GM19452 (cell line): ENCODE results near the gene SRSF4.

Source experiments
- ATAC-seq: cut with Tn5 transposase; IDR thresholded peaks from one replicate; pipeline ENCODE4 v1.9.1; 2021; ENCODE audit not compliant: unreplicated experiment

SRSF4 gene

GRCh38 chr1:29201595-29202051, 19.9 kb upstream of the SRSF4 start:
- no peak for ATAC-seq

DNA sequence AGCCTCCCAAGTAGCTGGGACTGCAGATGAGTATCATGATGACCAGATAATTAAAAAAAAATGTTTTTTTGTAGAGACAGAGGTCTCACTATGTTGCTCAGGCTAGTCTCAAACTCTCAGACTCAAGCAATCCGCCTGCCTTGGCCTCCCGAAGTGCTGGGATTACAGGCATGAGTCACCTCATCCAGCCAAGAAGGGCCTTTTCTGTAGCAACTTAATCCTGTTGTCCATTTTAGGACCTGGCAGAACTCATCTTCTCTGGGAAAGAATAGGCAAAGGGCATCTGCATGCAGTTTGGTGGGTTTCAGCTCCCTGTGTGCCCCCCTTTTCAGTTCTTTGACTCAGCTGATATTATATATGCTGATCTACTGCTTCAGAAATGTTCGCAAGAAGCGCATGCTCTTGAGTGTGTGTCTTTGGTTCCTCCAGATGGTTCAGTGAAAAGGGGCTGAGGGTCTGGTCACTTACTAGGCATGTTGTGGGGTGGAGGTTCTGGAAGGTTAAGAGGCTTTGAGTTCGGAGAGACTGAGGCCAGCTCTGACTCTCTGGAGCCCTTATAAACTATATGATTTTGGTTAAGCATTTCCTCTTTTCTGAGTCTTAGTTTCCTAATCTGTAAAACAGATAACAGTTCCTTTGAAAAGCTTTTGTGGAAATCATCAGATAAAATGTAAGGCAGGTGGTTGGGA, 19.4 kb upstream of the SRSF4 start:
- no peak for ATAC-seq

DNA sequence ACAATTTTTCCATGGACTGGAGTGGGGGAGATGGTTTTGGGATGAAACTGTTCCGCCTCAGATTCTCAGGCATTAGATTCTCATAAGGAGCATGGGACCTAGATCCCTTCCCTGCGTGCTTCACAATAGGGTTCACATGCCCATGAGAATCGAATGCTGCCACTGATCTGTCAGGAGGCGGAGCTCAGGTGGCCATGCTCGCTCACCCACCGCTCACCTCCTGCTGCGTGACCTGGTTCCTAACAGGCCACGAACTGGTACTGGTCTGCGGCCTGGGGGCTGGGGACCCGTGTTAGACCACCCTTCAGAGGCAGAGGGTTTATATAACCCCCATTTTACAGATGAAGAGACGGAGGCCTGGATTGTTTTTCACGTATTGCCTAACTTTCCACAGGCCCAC, 16.3 kb upstream of the SRSF4 start:
- ATAC-seq: no peak

DNA sequence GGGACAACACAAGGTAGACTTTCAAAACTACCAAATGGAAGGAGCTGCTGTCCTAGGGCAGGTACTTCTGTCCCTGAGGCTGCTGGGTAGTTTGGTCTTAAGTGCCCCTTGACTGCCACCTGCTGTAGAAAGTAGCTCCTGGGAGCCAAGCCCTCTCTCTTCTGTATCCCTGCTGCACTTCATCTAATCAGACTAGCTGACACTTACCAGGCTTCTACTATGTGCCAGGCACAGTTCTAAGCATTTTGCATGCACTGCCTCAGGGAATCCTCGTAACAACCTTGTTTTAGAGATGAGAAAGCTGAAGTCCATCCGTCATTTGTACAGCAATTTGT, 15.9 kb upstream of the SRSF4 start:
- ATAC-seq: no peak

GRCh38 chr1:29196863-29197589, 15.3 kb upstream of the SRSF4 start:
- no peak for ATAC-seq

GRCh38 chr1:29195881-29196291, 14.2 kb upstream of the SRSF4 start:
- ATAC-seq: no peak

- no peak for ATAC-seq
Measured at GRCh38 chr1:29193879-29194455, 12.3 kb upstream of the SRSF4 start.

- ATAC-seq: no peak
Measured at GRCh38 chr1:29190718-29191117, 9.0 kb upstream of the SRSF4 start.

DNA sequence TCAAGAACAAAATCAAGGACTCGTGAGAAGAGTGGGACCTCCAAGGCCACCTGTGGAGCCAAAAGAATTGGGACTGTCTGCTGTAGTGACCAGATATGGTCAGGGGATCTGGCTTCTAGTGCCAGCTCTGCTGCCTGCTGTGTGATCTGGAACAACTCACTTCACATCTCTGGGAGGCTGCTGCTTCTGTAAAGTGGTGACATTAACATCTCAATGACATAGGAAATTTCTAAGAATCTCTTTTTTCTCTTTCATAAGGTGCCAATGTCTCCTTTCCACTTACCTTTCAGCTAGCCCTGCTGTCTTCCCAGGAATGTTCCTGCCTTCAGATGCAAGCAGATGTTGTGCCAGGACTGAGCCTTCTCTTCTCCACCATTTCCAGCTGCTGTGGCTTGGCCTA, 5.0 kb upstream of the SRSF4 start:
- no peak for ATAC-seq

DNA sequence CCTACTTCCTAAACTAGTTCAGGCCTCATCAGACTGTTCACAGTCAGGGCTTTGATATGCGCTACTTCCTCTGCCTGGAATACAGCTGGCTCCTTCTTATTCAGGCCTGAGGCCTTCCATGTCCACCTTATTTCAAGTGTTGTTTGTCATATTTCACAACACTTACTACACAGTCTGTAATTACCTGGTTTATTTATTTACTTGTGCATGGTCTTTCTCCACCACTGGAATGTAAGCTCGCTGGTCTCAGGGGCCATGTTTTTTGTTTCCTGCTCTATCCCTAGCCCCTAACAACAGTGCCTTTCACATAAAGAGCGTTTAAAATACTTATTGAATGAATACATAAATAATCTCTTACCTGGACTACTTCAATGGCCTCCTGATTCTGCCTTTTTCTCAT, 4.6 kb upstream of the SRSF4 start:
- ATAC-seq: no peak

DNA sequence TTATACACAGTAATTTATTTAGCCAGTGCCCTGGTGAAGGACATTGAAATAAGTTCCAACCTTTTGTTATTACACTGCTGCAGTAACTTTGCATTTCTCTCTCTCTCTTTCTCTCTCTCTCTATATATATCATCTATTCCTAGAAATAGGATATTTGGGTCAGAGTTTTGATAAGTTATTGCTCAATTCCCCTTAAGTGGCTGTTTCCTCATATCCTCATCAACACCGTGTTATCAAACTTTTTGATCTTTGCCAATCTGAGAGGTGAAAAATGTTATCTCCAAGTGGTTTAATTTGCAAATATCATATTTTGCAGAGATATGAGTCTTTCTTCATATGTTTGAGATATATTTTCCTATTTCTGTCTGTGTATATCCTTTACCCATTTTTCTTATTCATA, 1.6 kb upstream of the SRSF4 start:
- ATAC-seq: no peak

DNA sequence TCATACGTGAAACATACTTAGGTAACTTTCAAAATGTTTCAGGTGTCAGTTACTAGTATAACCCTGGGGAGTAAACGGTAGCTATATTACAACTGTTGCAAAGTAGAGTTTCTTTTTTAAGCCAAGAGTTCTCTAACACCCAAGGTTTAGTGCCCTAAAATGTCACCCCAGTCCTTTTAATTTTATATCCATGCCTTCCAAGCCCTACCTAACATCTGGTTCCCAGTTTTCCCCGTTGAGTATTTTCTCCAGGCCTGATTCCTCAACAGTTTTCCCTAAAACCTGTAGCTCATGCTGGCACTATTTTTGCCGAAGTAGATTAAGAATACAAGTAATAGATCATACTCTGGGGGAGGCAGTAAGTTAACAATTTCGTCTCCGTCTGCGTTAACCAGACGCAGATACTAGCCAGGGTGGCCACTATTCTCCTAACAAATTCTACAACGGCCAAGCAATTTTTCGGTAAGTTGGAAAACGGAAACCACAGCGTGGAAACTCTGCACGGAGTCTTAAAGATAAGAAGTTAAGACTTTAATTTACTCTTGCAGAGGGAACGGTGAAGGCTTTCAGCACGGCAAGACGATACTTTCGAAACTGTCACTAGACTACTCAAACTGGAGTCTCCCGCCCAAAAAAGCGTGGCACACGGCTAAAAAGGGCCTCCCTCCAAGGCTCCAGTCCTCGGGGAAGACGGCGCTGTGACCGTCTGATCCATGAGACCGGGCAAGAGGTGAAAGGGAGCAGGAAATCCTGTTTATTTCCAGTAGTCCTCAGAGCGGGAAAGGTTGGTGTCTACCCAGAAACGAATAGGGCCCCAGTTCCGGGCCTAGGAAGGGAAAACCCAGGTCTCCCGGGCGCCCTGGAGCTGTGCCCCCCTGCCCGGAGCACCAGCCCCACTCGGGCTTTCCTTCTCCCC, 945 bp downstream of the SRSF4 start:
- ATAC-seq: no peak

DNA sequence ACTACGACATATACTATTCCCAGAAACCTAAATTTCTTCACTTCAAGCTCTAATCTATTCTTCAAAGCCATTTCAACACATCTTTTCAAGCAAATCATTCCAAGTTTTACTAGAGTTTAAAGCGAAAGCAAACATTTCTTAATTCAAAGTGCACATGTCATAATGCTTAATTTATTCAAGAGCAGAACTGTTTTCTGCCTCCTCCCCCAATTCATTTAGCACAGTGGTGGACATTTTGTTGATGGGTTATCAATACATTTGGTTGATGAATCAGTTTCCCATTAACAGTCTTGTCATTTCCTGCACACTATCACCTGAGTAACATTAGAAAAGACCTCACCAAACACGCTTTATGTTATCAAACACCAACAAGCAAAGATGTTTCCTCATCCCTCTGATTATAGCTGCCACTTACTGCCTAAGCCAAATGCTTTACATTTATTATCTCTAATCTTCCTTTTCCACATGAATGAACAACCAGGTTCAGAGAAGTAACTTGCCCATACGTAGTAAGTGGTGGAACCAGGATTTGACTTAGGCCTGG, 2.0 kb downstream of the SRSF4 start:
- ATAC-seq: no peak

DNA sequence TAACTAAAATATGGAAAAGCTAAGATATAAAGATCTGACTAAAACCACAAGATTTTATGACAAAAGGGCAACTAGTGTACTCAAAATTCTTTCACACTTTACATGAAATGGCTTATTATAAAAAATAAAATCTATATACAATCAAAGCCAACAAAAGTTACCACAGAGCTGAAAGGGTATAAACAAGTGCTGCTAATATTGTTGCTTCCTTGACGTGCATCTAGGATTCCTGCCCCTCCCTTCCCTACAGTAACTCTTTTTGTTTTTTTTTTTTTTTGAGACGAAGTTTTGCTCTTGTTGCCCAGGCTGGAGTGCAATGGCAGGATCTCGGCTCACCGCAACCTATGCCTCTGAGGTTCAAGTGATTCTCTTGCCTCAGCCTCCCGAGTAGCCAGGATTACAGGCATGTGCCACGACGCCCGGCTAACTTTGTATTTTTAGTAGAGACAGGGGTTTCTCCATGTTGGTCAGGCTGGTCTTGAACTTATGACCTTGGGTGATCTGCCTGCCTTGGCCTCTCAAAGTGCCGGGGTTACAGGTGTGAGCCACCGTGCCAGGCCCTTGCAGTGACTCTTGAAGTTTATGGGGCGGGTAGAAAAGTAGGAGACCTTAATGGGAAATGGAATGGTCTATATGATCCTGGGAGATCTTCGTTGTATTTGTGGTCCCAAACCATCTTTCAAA, 4.5 kb downstream of the SRSF4 start:
- ATAC-seq: no peak

GRCh38 chr1:29176576-29176975, 5.1 kb downstream of the SRSF4 start:
- no peak for ATAC-seq

DNA sequence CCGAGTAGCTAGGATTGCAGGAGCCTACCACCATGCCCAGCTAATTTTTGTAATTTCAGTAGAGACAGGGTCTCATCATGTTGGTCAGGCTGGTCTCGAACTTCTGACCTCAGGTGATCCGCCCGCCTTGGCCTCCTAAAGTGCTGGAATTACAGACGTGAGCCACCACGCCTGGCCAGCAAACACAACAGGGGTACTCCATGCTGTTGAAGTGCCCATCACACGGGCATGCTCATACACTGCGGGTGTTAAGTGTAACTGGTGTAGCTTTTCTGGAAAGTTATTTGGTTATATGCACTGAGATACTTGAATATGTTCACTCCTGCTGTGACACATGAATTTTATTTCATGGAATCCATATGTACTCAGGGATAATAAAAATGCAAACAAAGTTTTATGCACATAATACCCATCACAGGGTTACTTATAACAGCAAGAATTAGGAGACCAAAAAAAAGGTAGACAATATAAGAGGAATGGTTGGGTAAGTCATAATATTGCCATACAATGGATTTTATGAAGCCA, 9.2 kb downstream of the SRSF4 start:
- ATAC-seq: no peak

DNA sequence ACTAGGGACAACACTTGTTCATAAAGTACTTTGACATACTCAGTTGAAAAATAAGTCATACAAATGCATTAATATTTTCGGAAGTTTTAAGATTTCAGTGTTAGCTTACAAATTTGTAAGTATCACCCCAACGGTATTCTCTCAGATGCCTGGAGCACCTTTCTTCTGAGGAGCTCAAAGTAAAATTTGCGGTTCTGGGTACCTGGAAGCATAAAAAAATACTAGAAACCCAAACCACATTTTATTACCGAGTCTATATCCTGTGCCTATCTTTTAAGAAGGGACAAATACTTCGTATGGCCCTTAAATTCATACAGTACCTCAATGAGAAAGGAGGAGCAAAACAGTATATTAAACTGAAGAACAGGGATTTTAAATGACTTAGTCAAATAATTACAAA, 10.2 kb downstream of the SRSF4 start:
- no peak for ATAC-seq

- no peak for ATAC-seq
Measured at GRCh38 chr1:29171089-29171488, 10.6 kb downstream of the SRSF4 start.

- ATAC-seq: no peak
Measured at GRCh38 chr1:29169976-29170375, 11.7 kb downstream of the SRSF4 start.

DNA sequence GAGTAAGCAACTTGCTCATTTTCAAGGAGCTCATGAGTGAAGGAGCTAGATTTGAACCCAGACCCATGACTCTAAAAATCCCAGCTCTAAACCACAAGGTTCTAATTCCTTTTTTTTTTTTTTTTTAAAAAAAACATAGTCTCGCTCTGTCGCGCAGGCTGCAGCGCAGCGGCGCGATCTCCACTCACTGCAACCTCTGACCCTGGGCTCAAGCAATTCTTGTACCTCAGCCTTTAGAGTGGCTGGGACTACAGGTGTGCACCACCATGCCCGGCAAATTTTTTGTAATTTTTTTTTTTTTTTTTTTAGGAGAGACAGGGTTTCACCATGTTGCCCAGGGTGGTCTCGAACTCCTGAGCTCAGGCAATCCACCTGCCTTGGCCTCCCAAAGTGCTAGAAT, 13.8 kb downstream of the SRSF4 start:
- no peak for ATAC-seq
